Right atrium auricular region (tissue), 2 donors: ENCODE results near the gene LRRC7. TPM values are rescaled to one million over a fixed set of nuclear protein-coding genes. Genes with fewer than 3 reads are reported as not detected.

ENCODE experiments used
- DNase-seq: peaks from one replicate; pipeline ENCODE4 v3.0.0-alpha.2; 2019; ENCODE audit warnings: low spot score
- H3K27ac ChIP-seq, 2 donors: fragments of 200-600 bp; sonication (generic); 1 replicate in 1 of 2; 2 replicates in 1 of 2; pipeline ENCODE4 v1.5.1; 2016 to 2019
- H3K27me3 ChIP-seq, 2 donors: fragments of 200-600 bp; sonication (generic); one replicate each; pipeline versions ENCODE4 v1.5.1 to v1.6.0; 2017 to 2019
- H3K36me3 ChIP-seq: fragments of 200-600 bp; sonication (generic); one replicate; pipeline ENCODE4 v1.5.1; 2016
- H3K4me1 ChIP-seq, 2 donors: fragments of 200-600 bp; sonication (generic); one replicate each; pipeline versions ENCODE4 v1.5.1 to v1.6.0; 2017 to 2019
- H3K4me3 ChIP-seq, 2 donors: fragments of 200-600 bp; sonication (generic); 1 replicate in 1 of 2; 2 replicates in 1 of 2; pipeline ENCODE4 v1.5.1; 2017 to 2019; ENCODE audit warnings: mild to moderate bottlenecking in 1 of 2, moderate library complexity in 1 of 2
- H3K9me3 ChIP-seq, 2 donors: fragments of 200-600 bp; sonication (generic); one replicate each; pipeline ENCODE4 v1.5.1; 2019
- CTCF ChIP-seq, 2 donors: fragments of 200-600 bp; sonication (generic); IDR thresholded peaks; one replicate each; pipeline ENCODE4 v1.5.1; 2019; ENCODE audit warnings: antibody characterized with exemption in 2 of 2
- total RNA-seq, 2 donors: library from RNA; depleted of rRNA; stranded (reverse); fragments of >200 nt; gene quantifications; one replicate each; pipeline ENCODE4 v1.1.0, GENCODE V29; 2016

Gene LRRC7
- total RNA-seq, 2 donors from 2014 or later = 0.75 to 14.3 TPM

GRCh38 chr1:69985376-69985775 is 417.7 kb downstream of the LRRC7 start:
- H3K36me3 ChIP-seq = no peaks in the 10 kb centered on the region
- no peak for TF ChIP-seq CTCF (IDR thresholded peaks at IDR 0.05)
- H3K9me3 ChIP-seq = no peaks in the 10 kb centered on the region
- no peak overlapping the region for H3K27ac ChIP-seq
- H3K4me1 ChIP-seq = no peaks in the 10 kb centered on the region
- no peak for DNase-seq
- H3K4me3 ChIP-seq = no peak overlapping the region
- no peaks in the 10 kb centered on the region for H3K27me3 ChIP-seq

- no peaks in the 10 kb centered on the region for H3K9me3 ChIP-seq
- no peak for DNase-seq
- H3K4me3 ChIP-seq = no peak overlapping the region
- TF ChIP-seq CTCF (IDR thresholded peaks at IDR 0.05) = no peak
- no peak overlapping the region for H3K27ac ChIP-seq
- H3K27me3 ChIP-seq = no peaks in the 10 kb centered on the region
- no peaks in the 10 kb centered on the region for H3K4me1 ChIP-seq
- no peaks in the 10 kb centered on the region for H3K36me3 ChIP-seq
Observed at GRCh38 chr1:69985901-69986439, 418.2 kb downstream of the LRRC7 start.

GRCh38 chr1:69987881-69988280 is 420.2 kb downstream of the LRRC7 start:
- H3K4me1 ChIP-seq = no peaks in the 10 kb centered on the region
- DNase-seq = no peak
- no peaks in the 10 kb centered on the region for H3K36me3 ChIP-seq
- H3K9me3 ChIP-seq = no peaks in the 10 kb centered on the region
- no peak overlapping the region for H3K27ac ChIP-seq
- H3K4me3 ChIP-seq = no peak overlapping the region
- H3K27me3 ChIP-seq = no peaks in the 10 kb centered on the region
- TF ChIP-seq CTCF (IDR thresholded peaks at IDR 0.05) = no peak

- H3K9me3 ChIP-seq = no peaks in the 10 kb centered on the region
- peak overlapping the region in 1 of 2 donors; percentile 18 for H3K27ac ChIP-seq
- no peak for DNase-seq
- H3K4me1 ChIP-seq = no peaks in the 10 kb centered on the region
- no peak for TF ChIP-seq CTCF (IDR thresholded peaks at IDR 0.05)
- no peaks in the 10 kb centered on the region for H3K27me3 ChIP-seq
- H3K36me3 ChIP-seq = no peaks in the 10 kb centered on the region
- no peak overlapping the region for H3K4me3 ChIP-seq
Observed at GRCh38 chr1:69991644-69992043, 423.9 kb downstream of the LRRC7 start.

- H3K4me1 ChIP-seq = no peaks in the 10 kb centered on the region
- no peak for DNase-seq
- H3K4me3 ChIP-seq = no peak overlapping the region
- no peaks in the 10 kb centered on the region for H3K27me3 ChIP-seq
- H3K27ac ChIP-seq = no peak overlapping the region
- H3K9me3 ChIP-seq = no peaks in the 10 kb centered on the region
- no peak for TF ChIP-seq CTCF (IDR thresholded peaks at IDR 0.05)
- H3K36me3 ChIP-seq = no peaks in the 10 kb centered on the region
Observed at GRCh38 chr1:69992594-69992993, 424.9 kb downstream of the LRRC7 start.

- DNase-seq = no peak
Observed at GRCh38 chr1:69993810-69994209, 426.1 kb downstream of the LRRC7 start.

More at GRCh38 chr1:69993810-69994209, 426.1 kb downstream of the LRRC7 start:
- H3K36me3 ChIP-seq = no peaks in the 10 kb centered on the region
- H3K4me1 ChIP-seq = no peaks in the 10 kb centered on the region
- H3K27ac ChIP-seq = no peak overlapping the region
- TF ChIP-seq CTCF (IDR thresholded peaks at IDR 0.05) = no peak
- H3K4me3 ChIP-seq = no peak overlapping the region
- no peaks in the 10 kb centered on the region for H3K27me3 ChIP-seq
- no peaks in the 10 kb centered on the region for H3K9me3 ChIP-seq
